H1 (cell line): ENCODE results near the gene COL4A1. TPM values are rescaled to one million over a fixed set of nuclear protein-coding genes. Genes with fewer than 3 reads are reported as not detected.

Source experiments
- CTCF ChIA-PET: fragments of 300-600 bp; sonication (Branson Sonifier 250); formaldehyde crosslinking; loops from one replicate; lab custom pipeline; 2021; ENCODE audit not compliant: partially characterized antibody; lab: Charles Lee
- POLR2A ChIA-PET: fragments of 300-600 bp; sonication (Branson Sonifier 250); formaldehyde crosslinking; loops from one replicate; lab custom pipeline; 2021; ENCODE audit warnings: inconsistent platforms; ENCODE audit not compliant: partially characterized antibody; lab: Charles Lee
- DNase-seq, 2 experiments: peaks; one replicate each; pipeline versions ENCODE4 v3.0.0 to v3.0.0-alpha.2; 2010 to 2022; ENCODE audit warnings: low spot score in 2 of 2, low read depth in 1 of 2, mixed read lengths in 1 of 2
- FAIRE-seq: peaks from 2 replicates; lab custom pipeline; 2011; peaks lifted over from hg19 to GRCh38; lab: Jason Lieb, UNC
- H2AFZ ChIP-seq: 2 replicates; pipeline ENCODE4 v1.8.1; 2012; ENCODE audit warnings: low read length, inconsistent platforms
- H2AK5ac ChIP-seq: 2 replicates; pipeline ENCODE4 v1.6.1; 2013; ENCODE audit warnings: low read depth, low read length
- H2BK120ac ChIP-seq: replicated peaks from 2 replicates; pipeline ENCODE3; 2013; ENCODE audit warnings: low read depth, low read length, inconsistent platforms
- H2BK12ac ChIP-seq: 2 replicates; pipeline ENCODE4 v1.6.1; 2013; ENCODE audit warnings: low read depth, low read length
- H2BK15ac ChIP-seq: 2 replicates; pipeline ENCODE4 v1.6.1; 2013; ENCODE audit warnings: low read length
- H2BK20ac ChIP-seq: 2 replicates; pipeline ENCODE4 v1.6.1; 2013; ENCODE audit warnings: low read length
- H2BK5ac ChIP-seq: 2 replicates; pipeline ENCODE4 v1.6.1; 2013; ENCODE audit warnings: low read depth, low read length
- H3K14ac ChIP-seq: 2 replicates; pipeline ENCODE4 v1.6.1; 2013; ENCODE audit warnings: inconsistent platforms; ENCODE audit not compliant: insufficient read length
- H3K18ac ChIP-seq: 2 replicates; pipeline ENCODE4 v1.6.1; 2013; ENCODE audit warnings: low read length; ENCODE audit errors: extremely low read depth
- H3K23ac ChIP-seq: 2 replicates; pipeline ENCODE4 v1.6.1; 2013; ENCODE audit warnings: inconsistent platforms; ENCODE audit not compliant: insufficient read length
- H3K23me2 ChIP-seq: 2 replicates; pipeline ENCODE4 v1.6.1; 2013; ENCODE audit warnings: low read depth, low read length
- H3K27ac ChIP-seq: 2 replicates; pipeline ENCODE4 v1.6.1; 2011; ENCODE audit warnings: low read depth, low read length, inconsistent platforms
- H3K27me3 ChIP-seq, 4 experiments: replicated peaks in 1 of 4; 1 replicate in 1 of 4; 2 replicates in 3 of 4; pipeline versions ENCODE4 v1.6.1 to v1.8.1; 2011 to 2013; ENCODE audit warnings: low read length in 3 of 4, mild to moderate bottlenecking in 3 of 4, inconsistent platforms in 2 of 4, mixed read lengths in 2 of 4, moderate library complexity in 1 of 4; ENCODE audit not compliant: control insufficient read depth in 3 of 4, insufficient read depth in 3 of 4; ENCODE audit errors: extremely low read depth in 1 of 4
- H3K36me3 ChIP-seq, 4 experiments: 2 replicates each; pipeline versions ENCODE4 v1.6.1 to v1.8.1; 2011 to 2013; ENCODE audit warnings: mild to moderate bottlenecking in 4 of 4, low read length in 3 of 4, moderate library complexity in 2 of 4, control low read depth in 1 of 4, inconsistent platforms in 1 of 4; ENCODE audit not compliant: insufficient read depth in 4 of 4, control insufficient read depth in 2 of 4
- H3K4ac ChIP-seq: replicated peaks from 2 replicates; pipeline ENCODE3; 2013; ENCODE audit warnings: low read length, low read depth, mixed read lengths, inconsistent platforms; ENCODE audit not compliant: insufficient read length
- H3K4me1 ChIP-seq, 4 experiments: replicated peaks in 1 of 4; 1 replicate in 1 of 4; 2 replicates in 3 of 4; pipeline versions ENCODE4 v1.6.1 to v1.8.1; 2011 to 2013; ENCODE audit warnings: low read length in 3 of 4, inconsistent platforms in 2 of 4, mixed read lengths in 1 of 4; ENCODE audit not compliant: insufficient read depth in 4 of 4, control insufficient read depth in 3 of 4
- H3K4me2 ChIP-seq, 2 experiments: 2 replicates each; pipeline versions ENCODE4 v1.6.1 to v1.8.1; 2011 to 2013; ENCODE audit warnings: low read depth in 2 of 2, low read length in 2 of 2, control low read depth in 1 of 2, inconsistent platforms in 1 of 2, mild to moderate bottlenecking in 1 of 2; ENCODE audit not compliant: insufficient read depth in 1 of 2
- H3K4me3 ChIP-seq, 4 experiments: fragments of 200-600, 300-600 bp in 1 of 4; sonication (generic), shearing (Covaris generic), sonication (Bioruptor Twin) in 1 of 4; 2 replicates each; pipeline versions ENCODE4 v1.5.1 to v1.8.1; 2011 to 2016; ENCODE audit warnings: low read length in 4 of 4, low read depth in 3 of 4, control low read depth in 2 of 4, inconsistent platforms in 2 of 4, mild to moderate bottlenecking in 2 of 4, mixed read lengths in 1 of 4, moderate library complexity in 1 of 4; ENCODE audit not compliant: insufficient read depth in 2 of 4; ENCODE audit errors: extremely low read depth in 1 of 4
- H3K56ac ChIP-seq: replicated peaks from 2 replicates; pipeline ENCODE3; 2013; ENCODE audit warnings: low read depth, mild to moderate bottlenecking, mixed read lengths, low read length, inconsistent platforms; ENCODE audit not compliant: insufficient read length
- H3K79me1 ChIP-seq: 2 replicates; pipeline ENCODE4 v1.6.1; 2013; ENCODE audit warnings: low read depth, low read length, control low read depth
- H3K79me2 ChIP-seq, 2 experiments: 2 replicates each; pipeline versions ENCODE4 v1.6.1 to v1.8.1; 2012 to 2013; ENCODE audit warnings: low read length in 2 of 2, mild to moderate bottlenecking in 2 of 2, inconsistent platforms in 1 of 2; ENCODE audit not compliant: insufficient read depth in 2 of 2, control insufficient read depth in 1 of 2
- H3K9ac ChIP-seq, 4 experiments: replicated peaks in 1 of 4; 1 replicate in 1 of 4; 2 replicates in 3 of 4; pipeline versions ENCODE4 v1.6.1 to v1.8.1; 2011 to 2013; ENCODE audit warnings: low read depth in 3 of 4, low read length in 3 of 4, control low read depth in 2 of 4, mild to moderate bottlenecking in 2 of 4, moderate library complexity in 2 of 4, inconsistent platforms in 1 of 4; ENCODE audit errors: extremely low read depth in 1 of 4
- H3K9me3 ChIP-seq, 2 experiments: 2 replicates each; pipeline versions ENCODE4 v1.6.1 to v1.8.1; 2012 to 2013; ENCODE audit warnings: mild to moderate bottlenecking in 2 of 2, moderate library complexity in 2 of 2, control low read depth in 1 of 2, inconsistent platforms in 1 of 2, low read depth in 1 of 2, low read length in 1 of 2, mixed read lengths in 1 of 2; ENCODE audit not compliant: insufficient read depth in 2 of 2
- H4K20me1 ChIP-seq, 2 experiments: replicated peaks in 1 of 2; 2 replicates each; pipeline versions ENCODE3 to v1.8.1; 2011 to 2013; ENCODE audit warnings: inconsistent platforms in 2 of 2, low read length in 2 of 2, mild to moderate bottlenecking in 1 of 2; ENCODE audit not compliant: insufficient read depth in 2 of 2, control insufficient read depth in 1 of 2
- H4K5ac ChIP-seq: 2 replicates; pipeline ENCODE4 v1.6.1; 2013; ENCODE audit warnings: low read length, low read depth, mixed read lengths, inconsistent platforms; ENCODE audit not compliant: insufficient read length
- H4K8ac ChIP-seq: 2 replicates; pipeline ENCODE4 v1.8.0; 2013; ENCODE audit warnings: mild to moderate bottlenecking, moderate library complexity, low read length, inconsistent platforms; ENCODE audit not compliant: insufficient read depth; ENCODE audit errors: extremely low read depth
- H4K91ac ChIP-seq: replicated peaks from 2 replicates; pipeline ENCODE3; 2013; ENCODE audit warnings: low read length, mixed read lengths, inconsistent platforms; ENCODE audit not compliant: insufficient read length
- ASH2L ChIP-seq: fragments of 200-600, 300-600 bp; sonication (generic); IDR thresholded peaks from one replicate; pipeline ENCODE4 v1.7.1; 2017; ENCODE audit warnings: low read length
- BACH1 ChIP-seq: IDR thresholded peaks from 2 replicates; pipeline ENCODE4 v1.6.1; 2012; ENCODE audit warnings: low read length, improper control_type of control experiment
- EGR1 ChIP-seq: IDR thresholded peaks from 2 replicates; pipeline ENCODE4 v1.6.1; 2011; ENCODE audit warnings: low read depth, low read length, borderline replicate concordance
- PHF8 ChIP-seq: fragments of 200-600 bp; sonication (generic); conservative IDR thresholded peaks from 2 replicates; pipeline ENCODE4 v1.7.1; 2012; ENCODE audit warnings: low read depth, mild to moderate bottlenecking, inconsistent platforms, low read length, moderate library complexity
- POLR2A ChIP-seq, 2 experiments: IDR thresholded peaks; 1 replicate in 1 of 2; 2 replicates in 1 of 2; pipeline ENCODE4 v1.6.1; 2011; ENCODE audit warnings: low read depth in 2 of 2, low read length in 2 of 2, mild to moderate bottlenecking in 2 of 2; ENCODE audit errors: control extremely low read depth in 1 of 2
- POLR2AphosphoS5 ChIP-seq: IDR thresholded peaks from 2 replicates; pipeline ENCODE4 v1.6.1; 2011; ENCODE audit warnings: low read depth, low read length
- SAP30 ChIP-seq: fragments of 300-600 bp; sonication (generic); IDR thresholded peaks from 2 replicates; pipeline ENCODE4 v1.7.1; 2012; ENCODE audit warnings: low read length, moderate library complexity, mild to moderate bottlenecking, inconsistent platforms; ENCODE audit not compliant: insufficient read depth, insufficient replicate concordance
- SIRT6 ChIP-seq: IDR thresholded peaks from one replicate; pipeline ENCODE4 v1.7.1; 2012; ENCODE audit warnings: low read length, inconsistent platforms
- WGBS, 2 experiments: shearing (Covaris generic) in 1 of 2; methylation state at CpG; one replicate each; pipeline versions ENCODE4 v1.1.6 to v1.1.7; 2013 to 2015; ENCODE audit warnings: low lambda C conversion rate in 2 of 2, mixed read lengths in 2 of 2, inconsistent platforms in 1 of 2, low coverage in 1 of 2, missing lambda C conversion rate in 1 of 2; ENCODE audit not compliant: insufficient replicate concordance in 2 of 2, insufficient coverage in 1 of 2, insufficient read length in 1 of 2; ENCODE audit errors: extremely low coverage in 1 of 2, missing lambda C conversion rate in 1 of 2; 5-methylcytosine and 5-hydroxymethylcytosine counted together
- polyA plus RNA-seq, 7 experiments: library from polyadenylated mRNA; depleted of rRNA in 3 of 7; stranded (reverse) in 5 of 7; unstranded in 2 of 7; fragments of >200 nt in 5 of 7; fragments of 200-250 nt in 2 of 7; gene quantifications; 1 replicate in 5 of 7; 2 replicates in 1 of 7; 4 replicates in 1 of 7; pipeline versions ENCODE4 v1.2.1 to v1.2.3, GENCODE V29; 2011 to 2013; ENCODE audit warnings: missing spikeins in 2 of 7, mixed read lengths in 2 of 7
- total RNA-seq: library from RNA; stranded (reverse); fragmentation: NEBNext Ultra II Directional; extraction: Animal tissue kit (Norgen Biotek cat#: 25700); gene quantifications from 2 replicates; pipeline ENCODE4 v1.2.1, GENCODE V29; 2021
- TF ChIP-seq, protein P1 (sequence below): IDR thresholded peaks from 2 replicates; pipeline ENCODE4 v1.6.1; 2011; ENCODE audit warnings: low read length, improper control_type of control experiment

COL4A1 gene
- total and polyA plus RNA-seq, 2 of the 8 experiments (the other 6 are each of a cell fraction or from before 2014, with no cell fraction given) = 30.7 to 82.0 TPM

DNA sequence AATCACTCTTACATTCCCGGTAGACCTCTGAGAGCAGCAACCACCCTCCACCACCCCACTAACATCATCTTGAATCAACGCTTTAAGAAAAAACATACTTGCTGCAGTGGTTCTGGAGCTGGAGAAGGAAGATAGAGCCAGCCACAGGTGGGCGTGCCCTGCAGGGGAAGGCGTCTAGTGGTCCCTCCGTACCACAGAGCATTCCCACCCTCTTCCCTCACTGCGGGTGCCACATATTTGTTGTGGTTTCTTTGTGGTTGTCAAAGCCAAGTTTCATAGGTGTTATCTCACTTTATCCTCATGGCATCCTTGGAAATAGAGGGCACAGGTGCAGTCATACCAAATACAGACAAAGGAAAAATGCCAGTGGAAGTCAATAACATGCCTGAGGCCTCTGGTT lies 22.3 kb upstream of the COL4A1 start:
- no peak overlapping the region for H2BK5ac ChIP-seq
- 83% methylated on average over 6 of the region's 6 CpGs; no CpG with 5 or more reads in 1 of the 2 experiments for WGBS, 2 experiments
- H3K27ac ChIP-seq = no peak overlapping the region
- no peak overlapping the region for H2BK120ac ChIP-seq
- H2BK12ac ChIP-seq = no peak overlapping the region
- H3K4me2 ChIP-seq = no peak overlapping the region
- DNase-seq (no peak), FAIRE-seq (no peak)
- no peaks in the 10 kb centered on the region for H3K23me2 ChIP-seq
- no peak overlapping the region for H4K5ac ChIP-seq
- H3K4me3 ChIP-seq = no peak overlapping the region
- H3K4me1 ChIP-seq = peaks cover 8 to 19% (median 11%) of the 10 kb centered on the region in 4 experiments
- H3K79me1 ChIP-seq = peaks cover 3% of the 10 kb centered on the region; the same call in 1 of the 2 replicates
- no peak overlapping the region for H2AK5ac ChIP-seq
- TF ChIP-seq SAP30 (no peak), SIRT6 (no peak), POLR2A (IDR thresholded peaks at IDR 0.05; ENCODE audit: control extremely low read depth in 1 of 2, low read depth in 2 of 2, low read length in 2 of 2) (no peak), PHF8 (no peak), ASH2L (no peak), EGR1 (no peak), BACH1 (no peak), POLR2AphosphoS5 (no peak)
- TF ChIP-seq, protein P1, sequence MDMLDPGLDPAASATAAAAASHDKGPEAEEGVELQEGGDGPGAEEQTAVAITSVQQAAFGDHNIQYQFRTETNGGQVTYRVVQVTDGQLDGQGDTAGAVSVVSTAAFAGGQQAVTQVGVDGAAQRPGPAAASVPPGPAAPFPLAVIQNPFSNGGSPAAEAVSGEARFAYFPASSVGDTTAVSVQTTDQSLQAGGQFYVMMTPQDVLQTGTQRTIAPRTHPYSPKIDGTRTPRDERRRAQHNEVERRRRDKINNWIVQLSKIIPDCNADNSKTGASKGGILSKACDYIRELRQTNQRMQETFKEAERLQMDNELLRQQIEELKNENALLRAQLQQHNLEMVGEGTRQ = no peak
- no peak overlapping the region for H2AFZ ChIP-seq
- H3K18ac ChIP-seq = no peak overlapping the region
- H2BK15ac ChIP-seq = no peak overlapping the region
- H3K23ac ChIP-seq = no peak overlapping the region
- H4K20me1 ChIP-seq = peaks cover 0 to 1% of the 10 kb centered on the region in 2 experiments
- H3K27me3 ChIP-seq = no peaks in the 10 kb centered on the region
- H4K8ac ChIP-seq = no peak overlapping the region
- no peak overlapping the region for H3K56ac ChIP-seq
- no peak overlapping the region for H2BK20ac ChIP-seq
- H3K9me3 ChIP-seq = no peaks in the 10 kb centered on the region
- POLR2A ChIA-PET = interaction anchor here (1.4 to 1.6 kb wide), 2 partner anchors 15 to 21 kb away, joined by 4 to 7 read pairs; no protein-coding TSS in a partner anchor
- no peak overlapping the region for H3K9ac ChIP-seq
- H4K91ac ChIP-seq = no peak overlapping the region
- CTCF ChIA-PET = interaction anchor here (1.2 to 1.8 kb wide), 4 partner anchors 9 to 109 kb away, joined by 3 to 4 read pairs (median 4); no protein-coding TSS in a partner anchor
- H3K36me3 ChIP-seq = no peaks in the 10 kb centered on the region; a peak in 1 of 8 replicates
- H3K4ac ChIP-seq = no peak overlapping the region
- H3K79me2 ChIP-seq = no peaks in the 10 kb centered on the region
- H3K14ac ChIP-seq = no peak overlapping the region
